Renal cortex interstitium (tissue), 15 donors: ENCODE results near the gene ZFP90. TPM values are rescaled to one million over a fixed set of nuclear protein-coding genes. Genes with fewer than 3 reads are reported as not detected.
"Not testable (repeated sequence)": the region's sequence is repeated elsewhere in the genome, so short reads cannot be mapped to it uniquely, and the experiment has no call there.

ENCODE experiments used
- DNase-seq, 11 donors: peaks; one replicate each; pipeline ENCODE4 v3.0.0-alpha.2; 2013; ENCODE audit warnings: low read depth in 9 of 11, low spot score in 4 of 11; ENCODE audit errors: extremely low read depth in 1 of 11
- long read RNA-seq, 16 experiments: transcript quantifications; one replicate each; lab custom pipeline, GENCODE V29; 2026
- polyA plus RNA-seq, 3 donors: library from polyadenylated mRNA; unstranded; fragments of 120-200 nt; gene quantifications; one replicate each; pipeline ENCODE4 v1.2.1, GENCODE V29; 2013; ENCODE audit not compliant: insufficient read length in 3 of 3

Gene ZFP90
- 10 to 100 TPM; 37.7 to 44.6 (median 39.4) TPM for polyA plus RNA-seq
- long read RNA-seq, donor 1, full-length matches to known transcripts = 10 of 10 reads
- long read RNA-seq, donor 1, partial matches to known transcripts = 0 of 10 reads
- long read RNA-seq, donor 1, other reads (novel, unspliced or antisense) = 0 of 10 reads
- long read RNA-seq, donor 2, full-length matches to known transcripts = 11 of 16 reads
- long read RNA-seq, donor 2, partial matches to known transcripts = 5 of 16 reads
- long read RNA-seq, donor 2, other reads (novel, unspliced or antisense) = 0 of 16 reads
- long read RNA-seq, donor 3, full-length matches to known transcripts = 27 of 27 reads
- long read RNA-seq, donor 3, partial matches to known transcripts = 0 of 27 reads
- long read RNA-seq, donor 3, other reads (novel, unspliced or antisense) = 0 of 27 reads
- long read RNA-seq, donor 4, transcript ZFP90-212 (1 exons, 3,901 nt) = major isoform, 15 of 16 reads
- long read RNA-seq, donor 4, partial matches to known transcripts = 0 of 16 reads
- long read RNA-seq, donor 4, other reads (novel, unspliced or antisense) = 0 of 16 reads
- long read RNA-seq, donor 5 = 0 reads
- long read RNA-seq, donor 6, full-length matches to known transcripts = 25 of 25 reads
- long read RNA-seq, donor 6, partial matches to known transcripts = 0 of 25 reads
- long read RNA-seq, donor 6, other reads (novel, unspliced or antisense) = 0 of 25 reads
- long read RNA-seq, donor 7, full-length matches to known transcripts = 36 of 36 reads
- long read RNA-seq, donor 7, partial matches to known transcripts = 0 of 36 reads
- long read RNA-seq, donor 7, other reads (novel, unspliced or antisense) = 0 of 36 reads
- long read RNA-seq, donor 8 = 0 reads
- long read RNA-seq, donor 9, full-length matches to known transcripts = 14 of 14 reads
- long read RNA-seq, donor 9, partial matches to known transcripts = 0 of 14 reads
- long read RNA-seq, donor 9, other reads (novel, unspliced or antisense) = 0 of 14 reads
- long read RNA-seq, donor 10, full-length matches to known transcripts = 12 of 12 reads
- long read RNA-seq, donor 10, partial matches to known transcripts = 0 of 12 reads
- long read RNA-seq, donor 10, other reads (novel, unspliced or antisense) = 0 of 12 reads
- long read RNA-seq, donor 11, transcript ZFP90-212 (1 exons, 3,901 nt) = major isoform, 16 of 16 reads
- long read RNA-seq, donor 11, partial matches to known transcripts = 0 of 16 reads
- long read RNA-seq, donor 11, other reads (novel, unspliced or antisense) = 0 of 16 reads
- long read RNA-seq, donor 12, transcript ZFP90-212 (1 exons, 3,901 nt) = major isoform, 10 of 10 reads
- long read RNA-seq, donor 12, partial matches to known transcripts = 0 of 10 reads
- long read RNA-seq, donor 12, other reads (novel, unspliced or antisense) = 0 of 10 reads
- long read RNA-seq, donor 13 = 0 reads
- long read RNA-seq, donor 14, full-length matches to known transcripts = 7 of 7 reads
- long read RNA-seq, donor 14, partial matches to known transcripts = 0 of 7 reads
- long read RNA-seq, donor 14, other reads (novel, unspliced or antisense) = 0 of 7 reads
- long read RNA-seq, donor 15, transcript ZFP90-212 (1 exons, 3,901 nt) = major isoform, 5 of 5 reads
- long read RNA-seq, donor 15, partial matches to known transcripts = 0 of 5 reads
- long read RNA-seq, donor 15, other reads (novel, unspliced or antisense) = 0 of 5 reads
- long read RNA-seq, donor 16, full-length matches to known transcripts = 35 of 35 reads
- long read RNA-seq, donor 16, partial matches to known transcripts = 0 of 35 reads
- long read RNA-seq, donor 16, other reads (novel, unspliced or antisense) = 0 of 35 reads

DNA sequence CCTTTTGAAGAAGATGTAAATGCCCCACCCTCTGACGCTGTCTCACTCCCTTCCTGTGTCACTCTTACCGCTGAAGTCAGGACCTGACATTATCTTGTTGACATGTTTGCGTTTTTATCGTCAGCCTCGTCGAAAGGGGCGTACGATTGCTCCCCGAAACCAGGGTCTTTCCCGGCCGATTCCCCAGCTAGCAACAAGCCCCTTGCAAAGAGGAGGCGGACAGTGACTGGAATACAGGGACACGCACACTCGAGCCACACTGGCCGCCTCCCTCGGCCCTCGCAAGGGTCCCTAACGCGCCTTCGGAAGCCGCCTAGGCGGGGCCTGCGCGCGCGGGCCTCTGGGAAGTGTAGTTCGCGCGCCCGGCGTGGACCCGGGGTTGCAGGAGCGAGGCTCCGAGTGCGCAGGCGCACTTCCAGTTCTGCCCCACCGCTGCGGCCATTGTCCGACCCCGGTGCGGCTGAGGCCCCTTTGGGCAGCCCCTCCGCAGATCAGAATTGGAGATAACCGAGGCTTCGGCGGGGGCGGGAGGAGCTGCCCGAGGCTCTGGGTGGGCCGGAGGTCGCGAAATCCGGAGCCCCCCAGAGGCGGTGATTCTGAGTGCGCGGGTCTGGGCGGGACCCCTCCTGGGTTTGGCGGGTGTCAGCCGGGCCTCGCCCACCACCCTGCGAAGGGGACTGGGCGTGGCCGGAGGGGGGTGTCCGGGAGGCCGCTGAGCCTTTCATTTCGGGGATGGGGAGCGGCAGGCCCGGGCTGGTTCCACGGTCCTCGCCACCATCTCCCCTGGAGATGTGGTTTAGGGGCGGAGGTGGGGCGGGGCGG lies at the start of gene ZFP90:
Gene ZFP90 (plus strand): TSS at position 412 of the 822 bp plus-strand sequence. CDS start 502 bp downstream, outside the sequence.
- DNase-seq = peak; percentile 67 to 90 (median 83)

DNA sequence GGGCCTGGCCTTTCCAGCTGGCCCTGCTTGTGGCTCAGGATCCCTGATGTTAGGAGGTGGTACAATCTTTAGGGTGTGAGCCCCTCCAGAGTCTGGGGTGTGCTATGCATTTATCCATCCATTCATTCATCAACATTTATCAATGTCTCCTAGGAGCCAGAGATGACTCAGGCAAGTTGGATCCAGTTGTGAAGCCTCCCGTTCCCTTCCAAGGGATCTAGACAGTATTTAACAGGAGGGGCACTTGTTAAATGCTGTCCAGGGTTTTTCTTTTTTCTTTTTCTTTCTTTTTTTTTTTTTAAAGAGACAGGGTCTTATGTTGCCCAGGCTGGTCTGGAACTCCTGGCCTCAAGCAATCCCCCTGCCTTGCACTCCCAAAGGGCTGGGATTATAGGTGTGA lies 48.7 kb upstream of the ZFP90 start:
- no peak for DNase-seq

DNA sequence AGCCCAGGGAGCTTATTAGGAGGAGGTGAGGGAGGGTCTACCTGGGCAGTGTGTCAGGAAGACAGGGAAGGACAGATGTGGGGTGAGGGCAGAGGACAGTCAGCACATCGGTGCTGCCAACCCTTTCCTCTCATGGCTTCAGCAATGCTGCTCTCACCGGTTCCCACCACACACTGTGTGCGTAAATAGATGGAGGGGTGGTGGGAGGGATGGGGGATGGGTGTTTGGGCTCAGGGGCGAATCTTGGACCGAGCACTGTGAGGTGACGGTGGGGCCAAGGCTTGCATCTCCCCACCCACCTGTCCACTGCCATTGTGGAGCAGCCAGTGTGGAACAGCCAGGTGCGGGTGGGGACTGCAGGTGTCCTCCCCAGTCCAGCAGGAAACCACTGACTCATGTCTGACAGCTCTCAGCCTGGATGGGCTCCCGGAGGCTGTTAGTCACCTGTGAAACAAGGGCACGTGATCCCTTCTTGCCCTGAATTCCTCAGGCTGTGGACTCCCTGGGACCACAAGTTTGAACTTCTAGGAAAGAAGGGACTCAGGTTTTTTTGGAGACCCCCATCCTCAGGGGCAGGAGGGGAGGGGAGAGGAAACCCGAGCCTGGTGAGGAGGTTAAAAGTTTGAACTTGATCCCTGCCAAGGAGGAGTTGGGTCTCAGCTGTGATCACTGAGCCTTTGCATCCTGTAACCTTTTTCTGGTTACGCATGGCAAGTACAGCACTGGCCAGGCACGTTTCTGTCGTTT lies 48.1 kb upstream of the ZFP90 start:
- DNase-seq = peak in 7 of 11 donors; percentile 33 to 55 (median 41)

DNA sequence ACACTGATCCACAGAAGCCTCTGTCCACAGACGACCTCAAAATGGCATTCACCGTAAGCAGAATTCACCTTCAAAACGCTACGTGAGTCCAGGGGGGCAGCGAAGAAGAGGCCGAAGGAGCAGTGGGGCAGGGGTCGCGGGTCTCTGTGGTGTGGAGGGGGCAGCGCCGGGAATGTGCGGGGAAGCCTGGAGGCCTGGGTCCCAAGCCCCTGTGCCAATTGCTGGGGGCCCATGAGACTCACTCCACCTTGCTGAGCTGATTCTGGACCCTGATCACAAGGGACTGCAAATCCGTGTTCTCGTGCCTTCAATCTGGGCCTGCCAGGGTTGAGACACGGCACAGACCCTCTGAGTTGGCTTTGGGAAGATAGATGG lies 47.5 kb upstream of the ZFP90 start:
- DNase-seq = no peak

DNA sequence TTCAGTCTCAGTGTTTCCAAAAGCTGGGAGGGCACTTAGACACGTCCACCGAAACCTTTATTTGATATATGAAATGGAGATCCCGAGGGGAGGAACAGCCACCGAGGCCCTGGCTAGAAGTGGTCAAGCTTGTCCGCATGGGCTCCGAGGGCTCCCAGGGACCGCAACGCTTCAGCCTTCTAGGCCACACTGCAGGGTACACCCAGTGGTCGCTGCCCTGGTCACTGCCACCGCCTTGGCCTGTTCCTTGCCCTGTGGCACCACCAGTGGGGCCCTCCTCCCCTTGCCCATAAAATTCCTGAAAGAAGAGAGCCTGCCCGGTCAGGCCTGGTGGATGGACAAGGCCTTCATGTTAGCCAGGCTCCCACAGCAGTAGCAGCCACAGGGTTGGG lies 46.9 kb upstream of the ZFP90 start:
- no peak for DNase-seq

DNA sequence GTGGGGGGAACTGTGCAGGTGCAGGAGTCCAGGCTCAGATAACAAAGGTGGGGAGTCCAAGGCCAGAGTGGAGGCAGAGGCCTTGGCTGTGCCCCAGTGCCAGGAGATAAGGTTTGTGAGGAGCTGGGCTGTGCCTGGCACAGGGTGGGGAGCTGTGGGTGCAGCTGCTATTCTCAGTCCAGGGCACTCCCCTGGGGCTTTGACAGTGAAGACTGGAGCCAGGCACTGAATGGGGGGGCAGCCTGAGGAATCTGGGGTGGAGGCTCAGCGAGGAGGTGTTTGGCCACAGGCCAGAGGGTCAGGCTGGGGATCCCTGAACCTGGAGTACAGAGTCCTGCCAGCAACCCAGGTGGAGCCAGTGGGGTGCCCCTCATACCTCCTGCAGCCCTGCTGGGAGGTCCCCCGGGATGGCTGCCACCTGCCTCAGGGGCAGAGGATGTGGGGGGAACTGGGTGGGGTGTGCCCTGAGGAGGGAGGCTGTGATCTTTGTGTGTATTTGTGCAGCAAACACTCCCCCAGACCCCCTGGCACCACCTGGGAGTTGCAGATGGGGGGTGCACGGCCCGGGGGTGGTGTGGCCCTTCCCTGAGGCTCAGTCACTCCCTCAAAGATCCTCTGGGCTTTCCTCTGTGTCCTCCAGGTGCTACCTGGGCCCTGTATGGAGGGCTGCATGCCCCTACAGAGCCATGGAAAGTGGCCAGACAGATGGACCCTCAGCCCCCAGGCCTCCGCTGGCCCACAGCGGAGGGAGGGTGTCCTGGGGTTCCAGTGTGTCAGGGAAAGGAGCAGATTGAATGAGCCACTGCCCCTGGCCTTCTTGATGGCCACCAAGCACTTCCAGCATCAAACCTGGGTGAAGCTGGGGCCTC lies 46.3 kb upstream of the ZFP90 start:
- no peak for DNase-seq

DNA sequence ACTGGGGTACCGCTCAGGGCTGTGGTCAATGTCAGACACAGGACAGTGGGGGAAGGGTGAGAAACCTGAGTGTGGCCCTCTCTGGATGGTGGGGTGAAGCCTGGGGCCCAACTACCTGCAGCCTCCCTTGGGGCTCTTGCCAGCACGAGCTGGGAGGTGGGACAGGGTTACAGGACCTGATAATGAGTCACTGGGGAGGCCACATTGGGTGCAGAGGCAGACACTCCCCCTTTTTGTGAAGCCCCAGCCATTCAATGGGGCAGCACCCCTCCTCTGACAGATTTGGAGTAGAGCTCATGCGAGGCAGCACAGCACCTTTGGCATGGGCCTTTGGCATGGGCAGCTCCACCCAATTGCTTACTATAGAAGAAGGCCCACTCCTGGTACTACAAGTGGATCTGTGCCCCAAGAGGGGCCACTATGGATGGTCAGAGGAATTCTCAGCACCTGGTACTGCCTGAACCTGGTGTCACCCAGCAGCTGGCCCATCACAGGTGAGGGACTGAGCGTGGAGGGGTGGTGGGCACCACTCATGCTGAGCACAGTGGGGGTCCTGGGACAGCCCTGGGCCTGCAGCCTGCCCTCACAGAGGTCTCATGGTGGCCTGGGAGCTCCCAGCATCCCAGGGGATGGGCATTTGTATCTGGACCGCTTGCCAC lies 45.5 kb upstream of the ZFP90 start:
- no peak for DNase-seq

DNA sequence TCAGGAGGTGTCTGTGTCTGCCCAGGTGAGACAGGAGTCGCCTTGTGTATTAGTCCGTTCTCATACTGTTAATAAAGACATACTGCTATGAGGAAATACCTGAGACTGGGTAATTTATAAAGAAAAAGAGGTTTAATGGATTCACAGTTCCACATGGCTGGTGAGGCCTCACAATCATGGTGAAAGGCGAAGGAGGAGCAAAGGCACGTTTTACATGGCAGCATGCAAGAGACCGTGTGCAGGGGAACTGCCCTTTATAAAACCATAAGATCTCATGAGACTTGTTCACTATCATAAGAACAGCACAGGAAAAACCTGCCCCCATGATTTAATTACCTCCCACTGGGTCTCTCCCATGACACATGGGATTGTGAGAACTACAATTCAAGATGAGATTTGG lies 44.8 kb upstream of the ZFP90 start:
- DNase-seq = not testable (repeated sequence)

DNA sequence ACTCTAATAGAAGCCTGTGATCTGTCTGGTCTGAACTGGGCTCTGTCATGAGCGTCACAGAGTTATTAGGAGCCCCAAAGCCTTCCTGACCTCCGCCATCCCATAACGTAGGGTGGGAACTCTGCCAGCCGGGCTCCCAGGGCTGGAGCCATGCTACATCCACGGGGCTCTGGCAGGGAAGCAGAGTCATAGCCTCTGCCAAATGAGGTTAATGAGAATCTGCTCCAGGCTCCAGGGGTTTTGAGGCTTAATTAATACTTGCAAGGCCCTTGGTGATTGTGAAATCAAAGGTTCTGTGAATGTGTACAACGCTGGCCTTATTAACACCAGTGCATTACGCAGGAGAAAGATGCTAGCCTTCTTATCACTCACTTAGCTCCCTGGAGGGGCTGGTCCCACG lies 42.4 kb upstream of the ZFP90 start:
- no peak for DNase-seq

DNA sequence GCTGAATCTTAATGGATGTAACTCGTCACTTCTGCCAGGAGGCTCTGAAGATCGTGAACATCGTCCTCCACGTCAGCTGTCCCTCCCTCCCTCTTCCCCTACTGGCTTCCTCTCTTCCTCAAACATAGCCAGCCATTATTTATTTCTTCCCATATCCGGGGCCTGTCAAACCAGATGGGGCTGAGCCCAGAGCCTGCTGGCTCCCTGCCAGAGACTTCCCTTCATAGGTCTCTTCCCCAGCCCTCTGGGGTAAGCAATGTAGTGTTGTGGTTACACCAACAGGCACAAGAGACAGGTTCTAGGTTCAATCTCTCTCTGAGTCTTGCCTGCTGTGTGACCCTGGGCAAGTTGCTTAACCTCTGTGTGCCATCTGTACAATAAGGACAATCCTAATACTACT lies 40.1 kb upstream of the ZFP90 start:
- DNase-seq = no peak

DNA sequence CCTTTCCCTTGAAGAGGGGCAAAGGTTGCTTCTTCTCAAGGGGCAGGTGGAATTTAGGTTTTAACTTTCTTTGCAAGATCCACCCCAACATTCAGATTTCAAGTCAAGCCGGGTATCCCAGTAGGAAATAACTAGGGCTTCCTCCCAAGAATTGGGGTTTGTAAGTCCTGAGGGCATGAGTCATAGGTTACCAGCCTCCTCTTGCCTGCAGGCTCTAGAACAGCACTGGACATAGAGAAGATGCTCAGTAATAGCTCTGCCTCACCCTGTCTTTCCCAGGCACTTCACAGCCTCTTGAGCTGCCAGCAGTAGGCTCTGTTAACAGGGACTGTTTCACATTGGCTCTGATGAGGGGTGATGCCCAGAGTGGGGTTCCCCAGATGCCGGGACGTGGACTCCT lies 35.8 kb upstream of the ZFP90 start:
- DNase-seq = no peak

DNA sequence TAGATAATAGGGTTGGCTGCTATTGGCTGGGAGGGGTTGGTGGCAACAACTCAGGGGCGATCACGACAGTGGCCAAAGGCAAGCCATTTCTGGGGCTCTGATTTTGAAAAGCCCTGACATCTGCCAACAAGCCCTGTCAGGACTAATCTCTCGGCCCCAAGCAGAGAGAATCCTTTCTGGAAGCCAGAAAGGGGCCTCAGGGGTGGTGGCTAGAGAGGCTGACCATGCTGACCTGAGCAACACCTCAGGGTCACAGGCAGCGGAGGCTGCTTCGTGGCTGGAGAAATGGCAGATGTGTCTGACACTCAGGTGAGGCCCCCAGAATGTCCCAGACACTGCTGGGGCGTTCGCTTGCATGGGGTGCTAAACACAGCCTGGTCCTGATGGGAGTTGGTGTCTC lies 35.0 kb upstream of the ZFP90 start:
- DNase-seq = no peak

DNA sequence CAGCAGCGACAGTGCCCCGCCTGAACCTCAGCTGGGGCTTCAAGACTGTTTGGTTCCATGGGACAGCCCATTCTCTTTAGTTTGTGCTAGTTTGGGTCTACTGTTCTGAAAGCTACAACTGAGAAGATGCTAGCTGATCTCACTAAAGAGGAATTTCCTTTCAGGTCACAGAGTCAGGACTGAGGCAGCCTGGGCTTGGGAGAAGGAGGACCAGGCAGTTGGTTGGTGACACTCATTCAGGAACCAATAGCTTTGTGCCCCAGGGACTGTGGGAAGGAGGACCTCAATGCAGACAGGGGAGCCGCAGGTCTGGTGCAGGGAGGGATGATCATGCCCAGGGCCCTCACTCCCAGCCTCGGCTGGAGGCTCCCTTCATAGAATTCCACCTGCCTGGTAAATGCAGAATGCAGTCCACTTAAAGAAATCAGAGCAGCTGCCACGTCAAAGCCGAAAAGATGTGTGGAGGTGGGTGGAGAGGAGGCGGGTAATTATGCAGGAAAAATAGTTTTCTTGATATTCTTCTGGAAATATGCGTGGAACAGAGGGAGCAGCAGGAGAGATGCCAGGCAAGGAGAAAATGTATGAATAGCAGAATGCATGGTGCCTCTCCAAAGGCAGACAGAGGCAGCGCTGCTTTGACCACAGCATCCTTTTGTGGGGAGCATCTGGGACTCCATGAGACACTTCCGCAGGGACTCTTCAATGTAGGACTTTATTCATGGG lies 32.6 kb upstream of the ZFP90 start:
- DNase-seq = no peak

DNA sequence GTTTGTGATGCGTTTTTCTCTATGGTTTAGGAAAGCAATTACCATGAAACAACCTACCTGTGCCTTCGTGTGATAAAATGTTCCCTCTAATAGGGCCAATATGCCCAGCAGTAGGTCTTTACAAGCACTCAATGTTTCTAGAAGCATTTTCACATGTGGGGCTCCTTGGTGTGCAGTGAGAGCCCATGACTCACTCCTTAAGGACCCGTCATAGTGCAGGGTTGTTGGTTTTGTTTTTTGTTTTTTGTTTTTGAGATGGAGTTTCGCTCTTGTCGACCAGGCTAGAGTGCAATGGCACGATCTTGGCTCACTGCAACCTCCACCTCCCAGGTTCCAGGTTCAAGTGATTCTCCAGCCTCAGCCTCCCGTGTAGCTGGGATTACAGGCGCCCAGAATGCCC lies 31.1 kb upstream of the ZFP90 start:
- DNase-seq = no peak
